ENCODE results near the gene PRKN.

GRCh38 chr6:161747506-161747905 is 980.1 kb downstream of the PRKN start:
- no peak for TF ChIP-seq REST (IDR thresholded peaks at IDR 0.05; ENCODE audit: insufficient replicate concordance, low read depth)
- no peak for TF ChIP-seq CTCF (IDR thresholded peaks at IDR 0.05; ENCODE audit: insufficient read depth, low read length)
- TF ChIP-seq GABPA (IDR thresholded peaks at IDR 0.05; ENCODE audit: low read depth), result no peak
- TF ChIP-seq SPI1 (IDR thresholded peaks at IDR 0.05; ENCODE audit: borderline replicate concordance, low read depth), result no peak
